Heart left ventricle (tissue), 16 donors: ENCODE measurements around the gene PTPN5. TPM values are rescaled to one million over a fixed set of nuclear protein-coding genes. Genes with fewer than 3 reads are reported as not detected.
A peak's percentile ranks its signal among the peaks of the same experiment; 100 is the strongest.

Experiments used
- ATAC-seq, 4 donors: fragments of 200-7000 bp; cut with Tn5 transposase; one replicate each; pipeline ENCODE4 v1.9.1; 2020 to 2022; ENCODE audit warnings: moderate library complexity in 4 of 4, mild to moderate bottlenecking in 3 of 4, moderate number of reproducible peaks in 1 of 4
- DNase-seq, 5 donors: peaks; one replicate each; pipeline ENCODE4 v3.0.0-alpha.2; 2020
- H3K27ac ChIP-seq, 12 donors: fragments of 200-600 bp; sonication (generic) in 4 of 12; one replicate each; pipeline versions ENCODE4 v1.5.0 to v1.8.0; 2016 to 2022; ENCODE audit warnings: mild to moderate bottlenecking in 2 of 12
- H3K27me3 ChIP-seq, 9 donors: fragments of 200-600 bp; sonication (generic) in 2 of 9; one replicate each; pipeline versions ENCODE4 v1.5.1 to v1.8.0; 2016 to 2022; ENCODE audit warnings: mild to moderate bottlenecking in 3 of 9
- H3K36me3 ChIP-seq, 9 donors: fragments of 200-600 bp; sonication (generic) in 2 of 9; one replicate each; pipeline versions ENCODE4 v1.5.0 to v1.8.0; 2018 to 2022; ENCODE audit warnings: mild to moderate bottlenecking in 2 of 9
- H3K4me1 ChIP-seq, 12 donors: fragments of 200-600 bp; sonication (generic) in 4 of 12; one replicate each; pipeline versions ENCODE4 v1.5.0 to v1.8.0; 2016 to 2022; ENCODE audit warnings: mild to moderate bottlenecking in 3 of 12
- H3K4me3 ChIP-seq, 12 donors: fragments of 200-600 bp; sonication (generic) in 4 of 12; one replicate each; pipeline versions ENCODE4 v1.5.0 to v1.8.0; 2017 to 2022; ENCODE audit warnings: mild to moderate bottlenecking in 9 of 12, moderate library complexity in 4 of 12
- H3K9me3 ChIP-seq, 12 donors: fragments of 200-600 bp; sonication (generic) in 4 of 12; one replicate each; pipeline versions ENCODE4 v1.5.0 to v1.8.0; 2016 to 2022; ENCODE audit warnings: mild to moderate bottlenecking in 1 of 12
- POLR2A ChIP-seq, 2 donors: fragments of 450-650 bp; IDR thresholded peaks; one replicate each; pipeline ENCODE4 v1.6.1; 2017; ENCODE audit warnings: antibody characterized with exemption in 2 of 2, mild to moderate bottlenecking in 2 of 2, moderate library complexity in 2 of 2
- WGBS, 4 donors: extraction: QIAGEN DNeasy Blood & Tissue Kit in 2 of 4; methylation state at CpG; one replicate each; pipeline versions ENCODE4 v1.1.5 to v1.1.7; 2013 to 2018; 5-methylcytosine and 5-hydroxymethylcytosine counted together
- intact Hi-C, 10 donors: fragments of 100-400 bp; cut with DNase I; formaldehyde crosslinking; loops; one replicate each; pipeline versions ENCODE4 v1.11.1 to v1.14.2; 2022
- polyA plus RNA-seq, 2 donors: library from polyadenylated mRNA; stranded (reverse); fragments of 200-250 nt; gene quantifications; one replicate each; pipeline ENCODE4 v1.2.3, GENCODE V29; 2013
- total RNA-seq, 9 donors: library from RNA; depleted of rRNA in 2 of 9; stranded (reverse); fragments of >200 nt in 2 of 9; fragmentation: NEBNext Ultra II Directional in 3 of 9; extraction: Animal tissue kit (Norgen Biotek cat#: 25700) in 3 of 9; gene quantifications; one replicate each; pipeline versions ENCODE4 v1.1.0 to v1.2.4, GENCODE V29; 2016 to 2023
- TF ChIP-seq, protein P1 (sequence below), 12 donors: fragments of 200-600 bp; sonication (generic) in 4 of 12; IDR thresholded peaks; one replicate each; pipeline versions ENCODE4 v1.5.0 to v1.8.0; 2018 to 2022; ENCODE audit warnings: antibody characterized with exemption in 12 of 12, mild to moderate bottlenecking in 5 of 12
- donor health status: ischemic (EF 13 %, LVEDD 7.1; RV severe dilation, severe dysfunction).
- donor health status: healthy with polysubstance abuse.
- donor health status: DM: no; HTN: yes; CAD: no.
- donor health status: DM: no; HTN: no; CAD: no.
- donor health status: ischemic (EF 25% LVEDD 6.9; RV normal size, moderate dysfunction).
- donor health status: ischemic (EF 25% LVEDD 5.7; RV mildly dilated, moderate dysfunction).
- donor health status: healthy.
- donor health status: DM: yes; HTN: yes; CAD: no.
- donor health status: ischemic (EF 35%, LVEDD 5.7; RV mildly dilated, moderate dysfunction).
- donor health status: nonischemic (EF 11% LVEDD 7.7; RV severe dilation, severe dysfunction).
- donor health status: DM: yes; HTN: yes; CAD: no.
- donor health status: PGD.
- donor health status: ischemic (EF 29% LVEDD 5.4; RV normal size, mild dysfunction).
- donor health status: nonischemic (EF 23%, LVEDD 6.1; RV moderate dilation, normal function).

Gene PTPN5
- total and polyA plus RNA-seq, 11 donors: 2.3 to 18.5 (median 5.4) TPM

DNA sequence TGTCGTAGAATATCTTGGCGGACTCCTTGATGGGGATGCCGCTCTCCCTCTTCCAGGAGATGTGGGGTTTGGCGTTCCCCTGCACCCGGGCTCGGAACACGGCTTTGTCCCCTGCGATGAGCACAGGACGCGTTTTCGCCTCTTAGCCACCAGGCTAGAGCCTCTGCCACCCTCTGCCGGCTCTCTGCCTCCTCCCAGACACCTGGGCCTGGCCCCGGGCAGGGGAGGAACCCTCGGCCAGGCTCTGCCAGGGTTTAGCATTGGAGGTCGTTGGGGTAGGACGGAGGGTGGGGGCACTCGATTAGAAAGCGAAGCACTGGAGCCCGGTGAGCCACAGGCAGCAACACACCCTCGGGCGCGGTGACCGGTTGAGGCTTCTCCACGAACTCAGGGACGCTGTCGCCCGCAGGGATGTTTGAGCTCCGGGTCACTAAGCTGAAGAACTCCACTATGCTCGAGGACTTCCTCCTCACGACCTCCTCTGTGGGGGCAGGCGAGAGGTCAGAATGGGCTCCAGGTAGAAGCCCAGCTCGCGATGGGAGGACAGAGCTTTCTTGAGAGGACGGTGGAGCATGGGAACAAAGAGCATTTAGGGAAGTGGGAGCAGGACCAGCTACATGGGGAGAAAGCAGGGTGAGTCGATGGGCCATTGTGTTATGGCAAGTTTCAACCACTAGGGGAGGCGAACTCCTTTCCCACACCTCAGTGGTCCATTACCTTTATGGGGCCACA is 69.9 kb downstream of the PTPN5 start:
- no peaks in the 10 kb centered on the region for H3K9me3 ChIP-seq
- WGBS, 4 donors: 1 to 7% (median 2%) methylated on average over 8 to 36 of the region's 36 CpGs
- no peak for TF ChIP-seq POLR2A (IDR thresholded peaks at IDR 0.05)
- TF ChIP-seq, protein P1, sequence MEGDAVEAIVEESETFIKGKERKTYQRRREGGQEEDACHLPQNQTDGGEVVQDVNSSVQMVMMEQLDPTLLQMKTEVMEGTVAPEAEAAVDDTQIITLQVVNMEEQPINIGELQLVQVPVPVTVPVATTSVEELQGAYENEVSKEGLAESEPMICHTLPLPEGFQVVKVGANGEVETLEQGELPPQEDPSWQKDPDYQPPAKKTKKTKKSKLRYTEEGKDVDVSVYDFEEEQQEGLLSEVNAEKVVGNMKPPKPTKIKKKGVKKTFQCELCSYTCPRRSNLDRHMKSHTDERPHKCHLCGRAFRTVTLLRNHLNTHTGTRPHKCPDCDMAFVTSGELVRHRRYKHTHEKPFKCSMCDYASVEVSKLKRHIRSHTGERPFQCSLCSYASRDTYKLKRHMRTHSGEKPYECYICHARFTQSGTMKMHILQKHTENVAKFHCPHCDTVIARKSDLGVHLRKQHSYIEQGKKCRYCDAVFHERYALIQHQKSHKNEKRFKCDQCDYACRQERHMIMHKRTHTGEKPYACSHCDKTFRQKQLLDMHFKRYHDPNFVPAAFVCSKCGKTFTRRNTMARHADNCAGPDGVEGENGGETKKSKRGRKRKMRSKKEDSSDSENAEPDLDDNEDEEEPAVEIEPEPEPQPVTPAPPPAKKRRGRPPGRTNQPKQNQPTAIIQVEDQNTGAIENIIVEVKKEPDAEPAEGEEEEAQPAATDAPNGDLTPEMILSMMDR (IDR thresholded peaks at IDR 0.05): peak; percentile 52 to 86 (median 73)
- no peaks in the 10 kb centered on the region for H3K27me3 ChIP-seq
- peaks cover 0 to 22% (median 8%) of the 10 kb centered on the region in 12 donors for H3K4me1 ChIP-seq
- peak overlapping the region; percentile 40 to 89 (median 65) for H3K4me3 ChIP-seq
- no peak for DNase-seq
- intact Hi-C loops: loop anchor here in 8 of 10 donors (1.0 to 10.0 kb wide), 5 partner anchors 84 to 187 kb away; partner anchors contain the start of genes UEVLD (in 4 of the 8) and SPTY2D1 (in 1 of the 8)
- peak overlapping the region in 10 of 12 donors; percentile 10 to 79 (median 60) for H3K27ac ChIP-seq
- peak; percentile 60 to 80 (median 68) for ATAC-seq
- no peaks in the 10 kb centered on the region for H3K36me3 ChIP-seq

- 4 to 5% (median 5%) methylated on average over 40 to 41 of the region's 41 CpGs for WGBS, 4 donors
- intact Hi-C loops: loop anchor here in 7 of 10 donors (5.0 to 10.0 kb wide), 4 partner anchors 84 to 186 kb away; partner anchors contain the start of genes UEVLD (in 3 of the 7) and SPTY2D1 (in 1 of the 7)
- H3K27me3 ChIP-seq: no peaks in the 10 kb centered on the region
- H3K4me1 ChIP-seq: peaks cover 0 to 22% (median 8%) of the 10 kb centered on the region in 12 donors
- H3K36me3 ChIP-seq: no peaks in the 10 kb centered on the region
- DNase-seq: peak; percentile 84 to 90 (median 87)
- no peaks in the 10 kb centered on the region for H3K9me3 ChIP-seq
- ATAC-seq: peak; percentile 90 to 97 (median 94)
- TF ChIP-seq, protein P1 (IDR thresholded peaks at IDR 0.05): no peak
- no peak for TF ChIP-seq POLR2A (IDR thresholded peaks at IDR 0.05)
- peak overlapping the region in 10 of 12 donors; percentile 10 to 79 (median 60) for H3K27ac ChIP-seq
- H3K4me3 ChIP-seq: peak overlapping the region; percentile 40 to 89 (median 65)
These were observed 70.6 kb downstream of the PTPN5 start for GRCh38 chr11:18720808-18721560.

GRCh38 chr11:18720091-18720807 is 71.3 kb downstream of the PTPN5 start:
- H3K27me3 ChIP-seq: no peaks in the 10 kb centered on the region
- peaks cover 0 to 22% (median 8%) of the 10 kb centered on the region in 12 donors for H3K4me1 ChIP-seq
- intact Hi-C loops: loop anchor here in 7 of 10 donors (5.0 to 10.0 kb wide), 4 partner anchors 83 to 185 kb away; partner anchors contain the start of genes UEVLD (in 3 of the 7) and SPTY2D1 (in 1 of the 7)
- ATAC-seq (no peak), DNase-seq (no peak)
- TF ChIP-seq POLR2A (IDR thresholded peaks at IDR 0.05): no peak
- TF ChIP-seq, protein P1 (IDR thresholded peaks at IDR 0.05): no peak
- H3K4me3 ChIP-seq: peak overlapping the region in 6 of 12 donors; percentile 63 to 89 (median 68)
- H3K27ac ChIP-seq: peak overlapping the region in 2 of 12 donors; percentile 10 to 79
- 91 to 94% (median 93%) methylated on average over 5 of the region's 5 CpGs for WGBS, 4 donors
- H3K9me3 ChIP-seq: no peaks in the 10 kb centered on the region
- no peaks in the 10 kb centered on the region for H3K36me3 ChIP-seq
